ENCODE data around the gene GIMAP7.
"Not testable (repeated sequence)": the region's sequence is repeated elsewhere in the genome, so short reads cannot be mapped to it uniquely, and the experiment has no call there.

Gene GIMAP7

GRCh38 chr7:150520145-150520544, 5.5 kb downstream of the GIMAP7 start (continued):
- no peak for TF ChIP-seq ZBTB44 (tag by site-specific recombination; IDR thresholded peaks at IDR 0.05)
- TF ChIP-seq ZNF239 (tag by site-specific recombination; IDR thresholded peaks at IDR 0.05) = no peak
- no peak for TF ChIP-seq BCL6B (tag by site-specific recombination; IDR thresholded peaks at IDR 0.05)
- no peak for TF ChIP-seq ZNF121 (tag by site-specific recombination; IDR thresholded peaks at IDR 0.05)
- TF ChIP-seq ZNF623 (tag by site-specific recombination; IDR thresholded peaks at IDR 0.05) = no peak
- TF ChIP-seq ZFP37 (tag by site-specific recombination; IDR thresholded peaks at IDR 0.05) = no peak
- TF ChIP-seq REST (tag by site-specific recombination; IDR thresholded peaks at IDR 0.05) = no peak
- no peak for TF ChIP-seq ZNF362 (tag by site-specific recombination; IDR thresholded peaks at IDR 0.05)
- TF ChIP-seq MEIS1 (CRISPR knock-in tag; IDR thresholded peaks at IDR 0.05; ENCODE audit: borderline replicate concordance) = no peak
- no peak for TF ChIP-seq ZNF354C (tag by site-specific recombination; IDR thresholded peaks at IDR 0.05; ENCODE audit: borderline replicate concordance, low read depth)

GRCh38 chr7:150522931-150523330, 8.3 kb downstream of the GIMAP7 start:
- H3K4me3 ChIP-seq (ENCODE audit: low read depth, low read length); CTCF ChIA-PET; H3K4me1 ChIP-seq (ENCODE audit: control insufficient read depth, insufficient read depth, low read length); POLR2A ChIA-PET; H3K9me3 ChIP-seq (ENCODE audit: control insufficient read depth, insufficient read depth, low read depth, low read length); H3K27ac ChIP-seq (ENCODE audit: extremely low read depth, low read depth, low read length); H3K36me3 ChIP-seq (ENCODE audit: control insufficient read depth in 2 of 2, insufficient read depth in 1 of 2, low read length in 2 of 2): not testable (repeated sequence)

GRCh38 chr7:150524018-150524417, 9.3 kb downstream of the GIMAP7 start:
- Histone ChIP-seq H3K4me3 (ENCODE audit: low read depth, low read length) (no peak overlapping the region), H3K4me1 (ENCODE audit: control insufficient read depth, insufficient read depth, low read length) (no peaks in the 10 kb centered on the region), H3K27ac (ENCODE audit: extremely low read depth, low read depth, low read length) (no peak overlapping the region), H3K36me3 (ENCODE audit: control insufficient read depth in 2 of 2, insufficient read depth in 1 of 2, low read length in 2 of 2) (no peaks in the 10 kb centered on the region), H3K9me3 (ENCODE audit: control insufficient read depth, insufficient read depth, low read depth, low read length) (no peaks in the 10 kb centered on the region)
- TF ChIP-seq ZNF302 (tag by site-specific recombination; IDR thresholded peaks at IDR 0.05; ENCODE audit: low read depth) = no peak
- TF ChIP-seq ZNF404 (tag by site-specific recombination; IDR thresholded peaks at IDR 0.05) = no peak
- no peak for TF ChIP-seq ZNF645 (tag by site-specific recombination; IDR thresholded peaks at IDR 0.05)
- no peak for TF ChIP-seq ZNF10 (tag by site-specific recombination; IDR thresholded peaks at IDR 0.05)
- no peak for TF ChIP-seq ZNF266 (tag by site-specific recombination; IDR thresholded peaks at IDR 0.05; ENCODE audit: low read depth)
- TF ChIP-seq ZNF571 (tag by site-specific recombination; IDR thresholded peaks at IDR 0.05) = no peak
- no peak for TF ChIP-seq ZNF155 (tag by site-specific recombination; IDR thresholded peaks at IDR 0.05)
- TF ChIP-seq SP3 (tag by site-specific recombination; IDR thresholded peaks at IDR 0.05) = no peak
- TF ChIP-seq ZNF423 (tag by site-specific recombination; IDR thresholded peaks at IDR 0.05) = no peak
- no peak for TF ChIP-seq ZNF433 (tag by site-specific recombination; IDR thresholded peaks at IDR 0.05; ENCODE audit: low read depth)
- TF ChIP-seq ZNF560 (tag by site-specific recombination; IDR thresholded peaks at IDR 0.05; ENCODE audit: borderline replicate concordance) = no peak
- ChIA-PET POLR2A (no interaction called here), CTCF (no interaction called here)
